Mucosa of descending colon (tissue), 3 donors: ENCODE results near the gene GPATCH8. TPM values are rescaled to one million over a fixed set of nuclear protein-coding genes. Genes with fewer than 3 reads are reported as not detected.

ENCODE experiments used
- ATAC-seq: fragments of 200-7000 bp; cut with Tn5 transposase; one replicate; pipeline ENCODE4 v1.9.1; 2020; ENCODE audit warnings: mild to moderate bottlenecking, moderate library complexity
- DNase-seq, 3 donors: peaks; one replicate each; pipeline ENCODE4 v3.0.0-alpha.2; 2020
- H3K36me3 ChIP-seq: fragments of 200-600 bp; one replicate; pipeline ENCODE4 v1.8.0; 2021; ENCODE audit warnings: low read depth, mild to moderate bottlenecking
- H3K4me1 ChIP-seq: fragments of 200-600 bp; one replicate; pipeline ENCODE4 v1.8.0; 2021; ENCODE audit warnings: low read depth, mild to moderate bottlenecking
- H3K4me3 ChIP-seq: fragments of 200-600 bp; one replicate; pipeline ENCODE4 v1.8.0; 2021; ENCODE audit warnings: mild to moderate bottlenecking
- H3K9me3 ChIP-seq: fragments of 200-600 bp; one replicate; pipeline ENCODE4 v1.8.0; 2021; ENCODE audit warnings: mild to moderate bottlenecking
- intact Hi-C, 2 donors: fragments of 100-400 bp; cut with DNase I in 1 of 2; cut with micrococcal nuclease in 1 of 2; formaldehyde crosslinking; loops; one replicate each; pipeline versions ENCODE4 v1.11.0 to v1.11.1; 2022; cut with DNase I, micrococcal nuclease
- total RNA-seq, 3 donors: library from RNA; stranded (reverse); fragmentation: NEBNext Ultra II Directional in 2 of 3; extraction: Animal tissue kit (Norgen Biotek cat#: 25700) in 2 of 3; gene quantifications; one replicate each; pipeline versions ENCODE4 v1.2.1 to v1.2.4, GENCODE V29; 2021 to 2023
- TF ChIP-seq, protein P1 (sequence below): fragments of 200-600 bp; IDR thresholded peaks from one replicate; pipeline ENCODE4 v1.8.0; 2022; ENCODE audit warnings: antibody characterized with exemption, mild to moderate bottlenecking
- donor health status: DM: no; HTN: no; CAD: no; lungs with moderate emphysema.
- donor health status: DM: no; HTN: no; CAD: no.
- donor health status: DM: no; HTN: yes; CAD: no.

GPATCH8 gene
- total RNA-seq, 3 donors from 2014 or later, result 34.8 to 48.4 (median 36.3) TPM

DNA sequence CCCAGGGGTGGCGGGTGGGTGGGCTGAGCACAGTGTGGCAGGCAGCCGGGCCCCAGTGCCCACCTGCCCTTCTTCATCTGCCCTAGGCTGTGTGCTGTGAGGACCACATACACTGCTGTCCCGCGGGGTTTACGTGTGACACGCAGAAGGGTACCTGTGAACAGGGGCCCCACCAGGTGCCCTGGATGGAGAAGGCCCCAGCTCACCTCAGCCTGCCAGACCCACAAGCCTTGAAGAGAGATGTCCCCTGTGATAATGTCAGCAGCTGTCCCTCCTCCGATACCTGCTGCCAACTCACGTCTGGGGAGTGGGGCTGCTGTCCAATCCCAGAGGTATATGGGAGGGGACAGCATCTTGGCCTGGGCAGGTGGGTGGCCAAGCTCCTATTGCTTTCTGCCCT, 151.7 kb downstream of the GPATCH8 start:
- Histone ChIP-seq H3K9me3 (no peaks in the 10 kb centered on the region), H3K4me1 (peaks cover 10% of the 10 kb centered on the region), H3K4me3 (no peak overlapping the region), H3K36me3 (peaks cover 9% of the 10 kb centered on the region)
- DNase-seq (no peak), ATAC-seq (no peak)
- TF ChIP-seq, protein P1, sequence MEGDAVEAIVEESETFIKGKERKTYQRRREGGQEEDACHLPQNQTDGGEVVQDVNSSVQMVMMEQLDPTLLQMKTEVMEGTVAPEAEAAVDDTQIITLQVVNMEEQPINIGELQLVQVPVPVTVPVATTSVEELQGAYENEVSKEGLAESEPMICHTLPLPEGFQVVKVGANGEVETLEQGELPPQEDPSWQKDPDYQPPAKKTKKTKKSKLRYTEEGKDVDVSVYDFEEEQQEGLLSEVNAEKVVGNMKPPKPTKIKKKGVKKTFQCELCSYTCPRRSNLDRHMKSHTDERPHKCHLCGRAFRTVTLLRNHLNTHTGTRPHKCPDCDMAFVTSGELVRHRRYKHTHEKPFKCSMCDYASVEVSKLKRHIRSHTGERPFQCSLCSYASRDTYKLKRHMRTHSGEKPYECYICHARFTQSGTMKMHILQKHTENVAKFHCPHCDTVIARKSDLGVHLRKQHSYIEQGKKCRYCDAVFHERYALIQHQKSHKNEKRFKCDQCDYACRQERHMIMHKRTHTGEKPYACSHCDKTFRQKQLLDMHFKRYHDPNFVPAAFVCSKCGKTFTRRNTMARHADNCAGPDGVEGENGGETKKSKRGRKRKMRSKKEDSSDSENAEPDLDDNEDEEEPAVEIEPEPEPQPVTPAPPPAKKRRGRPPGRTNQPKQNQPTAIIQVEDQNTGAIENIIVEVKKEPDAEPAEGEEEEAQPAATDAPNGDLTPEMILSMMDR, result no peak
- intact Hi-C loops, result no loop called here

DNA sequence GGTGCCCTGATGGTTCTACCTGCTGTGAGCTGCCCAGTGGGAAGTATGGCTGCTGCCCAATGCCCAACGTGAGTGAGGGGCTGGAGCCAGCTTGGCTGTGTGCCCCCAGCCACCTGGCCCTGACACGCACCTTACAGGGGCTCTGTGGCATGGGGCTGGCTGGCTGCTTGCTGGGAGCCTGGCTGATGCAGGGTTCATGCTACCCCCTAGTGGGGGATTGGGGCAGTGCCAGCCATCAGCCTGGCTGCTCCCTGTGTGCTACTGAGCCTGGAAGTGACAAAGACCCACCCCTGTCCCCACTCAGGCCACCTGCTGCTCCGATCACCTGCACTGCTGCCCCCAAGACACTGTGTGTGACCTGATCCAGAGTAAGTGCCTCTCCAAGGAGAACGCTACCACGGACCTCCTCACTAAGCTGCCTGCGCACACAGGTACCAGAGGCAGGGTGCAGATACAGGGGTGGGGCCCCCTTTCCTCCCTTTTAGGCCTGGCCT, 152.4 kb downstream of the GPATCH8 start:
- intact Hi-C loops, result no loop called here
- peak; percentile 79 to 85 (median 80) for DNase-seq
- H3K9me3 ChIP-seq, result no peaks in the 10 kb centered on the region
- peak; percentile 75 for ATAC-seq
- peaks cover 16% of the 10 kb centered on the region for H3K4me1 ChIP-seq
- peaks cover 9% of the 10 kb centered on the region for H3K36me3 ChIP-seq
- TF ChIP-seq, protein P1, result peak; percentile 82
- no peak overlapping the region for H3K4me3 ChIP-seq

DNA sequence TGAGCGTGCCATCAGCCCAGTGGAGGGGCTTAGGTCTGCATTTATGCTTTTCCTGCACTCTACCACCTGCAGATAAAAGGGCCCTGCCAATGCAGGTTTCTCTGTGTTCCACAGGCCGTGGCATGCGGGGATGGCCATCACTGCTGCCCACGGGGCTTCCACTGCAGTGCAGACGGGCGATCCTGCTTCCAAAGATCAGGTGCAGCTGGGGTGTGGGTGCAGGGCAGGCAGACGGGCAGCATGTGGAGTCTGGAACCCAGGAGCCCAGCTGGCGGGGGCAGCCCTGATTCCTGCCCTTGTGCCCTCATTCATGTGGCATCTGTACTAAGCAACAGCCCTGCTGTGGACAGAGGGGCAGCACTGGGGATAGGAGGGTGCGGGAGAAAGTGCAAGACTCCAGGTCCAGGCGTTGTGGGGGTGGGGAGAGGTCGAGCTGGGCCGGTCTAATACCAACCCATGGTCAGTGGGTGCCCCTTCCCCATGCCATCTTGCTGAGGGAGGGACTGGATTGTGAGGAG, 153.6 kb downstream of the GPATCH8 start:
- intact Hi-C loops, result no loop called here
- TF ChIP-seq, protein P1, result no peak
- Histone ChIP-seq H3K36me3 (peaks cover 9% of the 10 kb centered on the region), H3K9me3 (no peaks in the 10 kb centered on the region), H3K4me1 (peaks cover 17% of the 10 kb centered on the region), H3K4me3 (no peak overlapping the region)
- DNase-seq (no peak), ATAC-seq (no peak)

DNA sequence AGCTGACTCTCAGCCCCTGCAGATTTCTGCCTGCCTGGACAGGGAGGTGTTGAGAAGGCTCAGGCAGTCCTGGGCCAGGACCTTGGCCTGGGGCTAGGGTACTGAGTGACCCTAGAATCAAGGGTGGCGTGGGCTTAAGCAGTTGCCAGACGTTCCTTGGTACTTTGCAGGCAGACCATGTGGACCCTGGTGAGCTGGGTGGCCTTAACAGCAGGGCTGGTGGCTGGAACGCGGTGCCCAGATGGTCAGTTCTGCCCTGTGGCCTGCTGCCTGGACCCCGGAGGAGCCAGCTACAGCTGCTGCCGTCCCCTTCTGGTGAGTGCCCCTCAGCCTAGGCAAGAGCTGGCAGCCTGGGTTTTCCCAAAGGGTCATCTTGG, 154.2 kb downstream of the GPATCH8 start:
- no peak overlapping the region for H3K4me3 ChIP-seq
- DNase-seq (peak in 1 of 3 donors; percentile 52), ATAC-seq (no peak)
- intact Hi-C loops, result no loop called here
- peaks cover 9% of the 10 kb centered on the region for H3K36me3 ChIP-seq
- H3K4me1 ChIP-seq, result peaks cover 22% of the 10 kb centered on the region
- no peaks in the 10 kb centered on the region for H3K9me3 ChIP-seq
- TF ChIP-seq, protein P1, result no peak

DNA sequence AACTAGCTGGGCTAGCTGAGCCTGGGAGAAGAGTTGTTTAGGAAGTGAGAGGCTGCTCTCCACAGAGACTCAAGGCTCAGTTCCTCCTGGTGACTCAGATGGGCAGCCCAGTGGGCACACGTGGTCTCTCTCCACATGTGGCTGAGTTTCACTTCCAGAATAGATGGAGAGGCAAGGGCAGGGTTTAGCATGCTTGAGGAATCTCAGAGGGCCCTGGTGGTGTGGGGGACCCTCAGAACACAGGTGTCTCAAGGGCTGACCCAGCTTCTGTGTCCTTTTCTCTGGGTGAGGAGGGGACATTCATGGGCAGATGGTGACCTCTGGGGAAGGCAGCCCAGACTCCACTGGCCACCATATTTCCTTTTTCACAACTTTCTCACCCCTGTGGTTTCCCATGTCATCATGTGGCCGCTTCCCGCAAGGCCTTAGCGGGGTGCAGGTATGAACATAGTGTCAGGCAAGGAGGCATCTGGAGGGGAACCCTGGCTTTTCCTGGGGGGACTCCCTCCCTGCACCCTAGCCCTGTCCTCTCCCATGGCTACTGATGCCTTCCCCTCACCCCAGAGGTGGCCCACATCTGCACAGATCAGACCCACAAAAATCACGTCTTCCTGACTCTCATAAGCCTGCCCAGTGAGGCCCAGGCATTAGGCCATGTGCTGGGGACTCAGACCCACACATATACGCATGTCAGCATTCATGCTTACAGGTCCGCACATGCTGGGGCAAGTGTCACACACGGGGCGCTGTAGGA, 154.8 kb downstream of the GPATCH8 start:
- intact Hi-C loops, result no loop called here

More for the DNA sequence above, 154.8 kb downstream of the GPATCH8 start:
- peak in 2 of 3 donors; percentile 44 to 65 for DNase-seq
- peaks cover 22% of the 10 kb centered on the region for H3K4me1 ChIP-seq
- peak; percentile 2 for ATAC-seq
- H3K9me3 ChIP-seq, result no peaks in the 10 kb centered on the region
- TF ChIP-seq, protein P1, result no peak
- H3K36me3 ChIP-seq, result peaks cover 9% of the 10 kb centered on the region
- no peak overlapping the region for H3K4me3 ChIP-seq

Other genes starting within 250 kb of the GPATCH8 start
- gene SLC4A1, start 235.3 kb downstream of the GPATCH8 start, total RNA-seq, result not detected
- gene RUNDC3A, start 194.8 kb downstream of the GPATCH8 start, total RNA-seq, result 1 to 10 TPM in 2 of 3 donors, under 1 TPM in 1; 0.34 to 3.7 (median 1.4) TPM
- 100 to 1,000 TPM in 2 of 3 donors, 10 to 100 TPM in 1; 91.8 to 142 (median 133) TPM for gene SLC25A39, start 178.6 kb downstream of the GPATCH8 start, total RNA-seq
- gene GRN, start 158.1 kb downstream of the GPATCH8 start, total RNA-seq, result 100 to 1,000 TPM; 282 to 500 (median 411) TPM
- gene FAM171A2, start 139.6 kb downstream of the GPATCH8 start, total RNA-seq, result 1 to 10 TPM in 1 of 3 donors, under 1 TPM in 2; 0.12 to 1.3 (median 0.31) TPM
- under 1 TPM; 0.26 to 0.79 (median 0.41) TPM for gene ITGA2B, start 113.8 kb downstream of the GPATCH8 start, total RNA-seq
- 1 to 10 TPM in 2 of 3 donors, under 1 TPM in 1; 0.58 to 3.0 (median 1.5) TPM for gene FZD2, start 54.1 kb upstream of the GPATCH8 start, total RNA-seq
- under 1 TPM in 1 of 3 donors, not detected in 2; 0.16 TPM for gene MEIOC, start 153.1 kb upstream of the GPATCH8 start, total RNA-seq
- gene CCDC43, start 186.4 kb upstream of the GPATCH8 start, total RNA-seq, result 10 to 100 TPM; 14.3 to 19.1 (median 18.7) TPM
- 10 to 100 TPM in 1 of 3 donors, 1 to 10 TPM in 2; 4.9 to 10.2 (median 7.2) TPM for gene DBF4B, start 205.3 kb upstream of the GPATCH8 start, total RNA-seq